Measurements from ENCODE around the gene CORO2B.

- no peak for TF ChIP-seq REST (IDR thresholded peaks at IDR 0.05; ENCODE audit: unreplicated experiment)
- no peak for TF ChIP-seq EZH2 (IDR thresholded peaks at IDR 0.05; ENCODE audit: low read depth, unreplicated experiment)
- no peak for TF ChIP-seq EZH2phosphoT487 (IDR thresholded peaks at IDR 0.05; ENCODE audit: unreplicated experiment)
- no peak for TF ChIP-seq CTCF (conservative IDR thresholded peaks at IDR 0.05; ENCODE audit: low read depth in 2 of 2)
- TF ChIP-seq ETS1 (IDR thresholded peaks at IDR 0.05), result no peak
- no peak for TF ChIP-seq POLR2AphosphoS5 (IDR thresholded peaks at IDR 0.05; ENCODE audit: low read depth)
- no peak for TF ChIP-seq CREB1 (CRISPR knock-in tag; IDR thresholded peaks at IDR 0.05; ENCODE audit: low read depth)
- TF ChIP-seq STAT1 (IDR thresholded peaks at IDR 0.05; ENCODE audit: unreplicated experiment), result no peak
- TF ChIP-seq NANOG (IDR thresholded peaks at IDR 0.05; ENCODE audit: borderline replicate concordance), result no peak
Observed at GRCh38 chr15:68678746-68679145, 100.0 kb downstream of the CORO2B start.

Data from GM23338 (cell line).